Body of pancreas (tissue), 4 donors: ENCODE results near the gene UBAP2. TPM values are rescaled to one million over a fixed set of nuclear protein-coding genes. Genes with fewer than 3 reads are reported as not detected.
"Not testable (repeated sequence)": the region's sequence is repeated elsewhere in the genome, so short reads cannot be mapped to it uniquely, and the experiment has no call there.

ENCODE experiments used
- ATAC-seq: fragments of 150-250 bp; one replicate; pipeline ENCODE4 v1.9.1; 2016
- DNase-seq, 4 donors: peaks; one replicate each; pipeline ENCODE4 v3.0.0-alpha.2; 2019
- H3K27ac ChIP-seq, 4 donors: fragments of 200-600 bp; sonication (generic); 1 replicate in 3 of 4; 2 replicates in 1 of 4; pipeline versions ENCODE4 v1.5.1 to v1.6.1; 2016 to 2019; ENCODE audit warnings: mild to moderate bottlenecking in 1 of 4, mixed read lengths in 1 of 4, moderate library complexity in 1 of 4
- H3K27me3 ChIP-seq, 2 donors: fragments of 200-600 bp; sonication (generic); one replicate each; pipeline ENCODE4 v1.6.0; 2016; ENCODE audit warnings: mild to moderate bottlenecking in 1 of 2
- H3K36me3 ChIP-seq, 2 donors: fragments of 200-600 bp; sonication (generic); replicated peaks in 1 of 2; 2 replicates each; pipeline ENCODE4 v1.5.1; 2016; ENCODE audit warnings: low read depth in 2 of 2; ENCODE audit not compliant: insufficient read depth in 1 of 2
- H3K4me1 ChIP-seq: fragments of 200-600 bp; sonication (generic); one replicate; pipeline ENCODE4 v1.6.0; 2016
- H3K4me3 ChIP-seq, 2 donors: fragments of 200-600 bp; sonication (generic); 1 replicate in 1 of 2; 2 replicates in 1 of 2; pipeline ENCODE4 v1.5.1; 2016 to 2019
- H3K9me3 ChIP-seq, 3 donors: fragments of 200-600 bp; sonication (generic); 1 replicate in 2 of 3; 2 replicates in 1 of 3; pipeline ENCODE4 v1.5.1; 2016
- POLR2A ChIP-seq, 3 donors: fragments of 450-650 bp; IDR thresholded peaks; one replicate each; pipeline ENCODE4 v1.6.1; 2016; ENCODE audit warnings: antibody characterized with exemption in 3 of 3, mild to moderate bottlenecking in 2 of 3
- WGBS, 2 donors: methylation state at CpG; one replicate each; pipeline ENCODE4 v1.1.5; 2017; 5-methylcytosine and 5-hydroxymethylcytosine counted together
- intact Hi-C: fragments of 100-400 bp; cut with DNase I; formaldehyde crosslinking; loops from one replicate; pipeline ENCODE4 v1.15.1; 2023
- total RNA-seq, 2 donors: library from RNA; depleted of rRNA; stranded (reverse); fragments of >200 nt; gene quantifications; one replicate each; pipeline ENCODE4 v1.1.0, GENCODE V29; 2016
- TF ChIP-seq, protein P1 (sequence below), 7 experiments: fragments of 450-650 bp in 4 of 7; fragments of 200-600 bp in 3 of 7; sonication (generic) in 3 of 7; IDR thresholded peaks; one replicate each; pipeline ENCODE4 v1.5.1; 2016 to 2019; ENCODE audit warnings: antibody characterized with exemption in 7 of 7

Gene UBAP2
- total RNA-seq, 2 donors from 2014 or later, result 14.2 to 15.3 TPM

DNA sequence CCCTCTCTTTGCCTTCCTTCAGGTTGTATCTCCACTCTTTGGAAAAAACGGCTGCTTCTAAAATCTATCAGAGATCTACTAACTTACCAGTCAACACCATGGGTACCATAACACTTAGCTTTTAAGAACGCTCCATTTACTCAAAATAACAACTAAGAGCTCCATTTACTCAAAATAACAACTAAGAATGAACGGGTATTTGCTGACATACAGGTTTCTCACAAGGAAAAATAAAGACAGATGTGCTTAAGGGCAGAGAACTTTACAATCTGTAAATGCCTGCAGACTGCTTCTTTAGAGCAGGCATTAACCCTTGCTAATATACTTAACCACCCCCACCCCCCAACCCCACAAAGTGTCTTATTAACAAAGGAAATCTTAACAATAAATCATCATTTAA lies 2.8 kb downstream of the UBAP2 start:
- ATAC-seq (no peak), DNase-seq (no peak)
- intact Hi-C loops, result no loop called here
- no peaks in the 10 kb centered on the region for H3K36me3 ChIP-seq
- no peak overlapping the region for H3K4me3 ChIP-seq
- H3K27ac ChIP-seq, result no peak overlapping the region
- H3K4me1 ChIP-seq, result peaks cover 28% of the 10 kb centered on the region
- no peaks in the 10 kb centered on the region for H3K9me3 ChIP-seq
- TF ChIP-seq POLR2A (IDR thresholded peaks at IDR 0.05), result no peak
- TF ChIP-seq, protein P1, sequence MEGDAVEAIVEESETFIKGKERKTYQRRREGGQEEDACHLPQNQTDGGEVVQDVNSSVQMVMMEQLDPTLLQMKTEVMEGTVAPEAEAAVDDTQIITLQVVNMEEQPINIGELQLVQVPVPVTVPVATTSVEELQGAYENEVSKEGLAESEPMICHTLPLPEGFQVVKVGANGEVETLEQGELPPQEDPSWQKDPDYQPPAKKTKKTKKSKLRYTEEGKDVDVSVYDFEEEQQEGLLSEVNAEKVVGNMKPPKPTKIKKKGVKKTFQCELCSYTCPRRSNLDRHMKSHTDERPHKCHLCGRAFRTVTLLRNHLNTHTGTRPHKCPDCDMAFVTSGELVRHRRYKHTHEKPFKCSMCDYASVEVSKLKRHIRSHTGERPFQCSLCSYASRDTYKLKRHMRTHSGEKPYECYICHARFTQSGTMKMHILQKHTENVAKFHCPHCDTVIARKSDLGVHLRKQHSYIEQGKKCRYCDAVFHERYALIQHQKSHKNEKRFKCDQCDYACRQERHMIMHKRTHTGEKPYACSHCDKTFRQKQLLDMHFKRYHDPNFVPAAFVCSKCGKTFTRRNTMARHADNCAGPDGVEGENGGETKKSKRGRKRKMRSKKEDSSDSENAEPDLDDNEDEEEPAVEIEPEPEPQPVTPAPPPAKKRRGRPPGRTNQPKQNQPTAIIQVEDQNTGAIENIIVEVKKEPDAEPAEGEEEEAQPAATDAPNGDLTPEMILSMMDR (IDR thresholded peaks at IDR 0.05), result no peak
- no peaks in the 10 kb centered on the region for H3K27me3 ChIP-seq
- 61 to 64% methylated on average over 3 of the region's 3 CpGs for WGBS, 2 donors

DNA sequence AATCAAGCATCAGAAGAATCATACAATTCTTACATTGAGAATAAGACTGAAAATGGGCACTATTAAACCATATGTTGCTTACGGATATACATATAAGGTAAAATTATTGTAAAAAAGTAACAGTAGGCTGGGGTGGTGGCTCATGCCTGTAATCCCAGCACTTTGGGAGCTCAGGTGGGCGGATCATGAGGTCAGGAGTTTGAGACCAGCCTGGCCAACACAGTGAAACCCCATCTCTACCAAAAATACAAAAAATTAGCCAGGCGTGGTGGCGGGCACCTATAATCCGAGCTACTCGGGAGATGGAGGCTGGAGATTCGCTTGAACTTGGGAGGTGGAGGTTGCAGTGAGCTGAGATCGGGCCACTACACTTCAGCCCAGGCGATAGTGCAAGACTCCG lies 6.6 kb downstream of the UBAP2 start:
- H3K27ac ChIP-seq, H3K9me3 ChIP-seq, ATAC-seq, DNase-seq, intact Hi-C loops, H3K4me3 ChIP-seq, H3K27me3 ChIP-seq, H3K36me3 ChIP-seq: not testable (repeated sequence)
- H3K4me1 ChIP-seq, result peaks cover 11% of the 10 kb centered on the region
- WGBS, 2 donors, result 95 to 96% methylated on average over 10 of the region's 10 CpGs

DNA sequence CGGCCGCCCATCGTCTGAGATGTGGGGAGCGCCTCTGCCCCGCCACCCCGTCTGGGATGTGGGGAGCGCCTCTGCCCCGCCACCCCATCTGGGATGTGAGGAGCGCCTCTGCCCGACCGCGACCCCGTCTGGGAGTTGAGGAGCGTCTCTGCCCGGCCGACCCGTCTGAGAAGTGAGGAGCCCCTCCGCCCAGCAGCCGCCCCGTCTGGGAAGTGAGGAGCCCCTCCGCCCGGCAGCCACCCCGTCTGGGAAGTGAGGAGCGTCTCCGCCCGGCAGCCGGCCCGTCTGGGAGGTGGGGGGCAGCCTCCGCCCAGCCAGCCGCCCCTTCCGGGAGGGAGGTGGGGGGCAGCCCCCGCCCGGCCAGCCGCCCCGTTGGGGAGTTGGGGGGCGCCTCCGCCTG lies 9.8 kb downstream of the UBAP2 start:
- WGBS, 2 donors, result 97% methylated on average over 23 of the region's 37 CpGs; no CpG with 5 or more reads in 1 of the 2 donors
- ATAC-seq, H3K27me3 ChIP-seq, H3K9me3 ChIP-seq, H3K4me3 ChIP-seq, H3K4me1 ChIP-seq, H3K27ac ChIP-seq, H3K36me3 ChIP-seq, DNase-seq, intact Hi-C loops: not testable (repeated sequence)

DNA sequence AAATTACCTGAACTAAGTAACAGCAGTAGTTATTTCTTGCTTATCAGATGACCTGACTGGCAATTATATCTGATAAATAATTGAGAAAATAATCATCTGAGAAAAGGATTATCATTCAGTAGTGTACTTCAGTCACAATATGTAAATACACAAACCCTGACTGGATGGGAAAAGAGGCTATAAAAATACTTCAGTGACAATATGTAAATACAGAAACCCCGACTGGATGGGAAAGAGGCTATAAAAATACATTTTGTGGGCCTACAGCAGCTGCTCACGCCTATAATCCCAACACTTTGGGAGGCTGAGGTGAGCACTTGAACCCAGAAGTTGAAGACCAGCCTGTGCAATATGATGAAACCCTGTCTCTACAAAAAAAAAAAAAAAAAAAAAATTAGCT lies 11.1 kb downstream of the UBAP2 start:
- 58 to 70% methylated on average over 2 of the region's 2 CpGs for WGBS, 2 donors

DNA sequence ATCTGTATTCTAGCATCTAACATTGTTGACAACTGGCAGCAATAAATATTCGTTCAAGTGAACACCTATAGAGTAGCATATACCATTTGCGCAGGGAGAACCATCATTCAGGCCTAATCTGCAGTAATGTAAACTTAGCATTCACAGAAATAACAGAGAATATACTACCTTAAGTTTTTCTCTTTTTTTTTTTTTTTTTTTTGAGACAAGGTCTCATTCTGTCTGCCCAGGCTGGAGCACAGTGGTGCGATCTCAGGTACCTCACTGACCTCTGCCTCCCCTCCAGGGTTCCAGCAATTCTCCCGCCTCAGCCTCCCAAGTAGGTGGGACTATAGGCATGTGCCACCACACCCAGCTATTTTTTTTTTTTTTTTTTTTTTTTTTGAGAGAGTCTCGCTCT lies 12.1 kb downstream of the UBAP2 start:
- H3K4me3 ChIP-seq, result no peak overlapping the region
- no peak for DNase-seq
- H3K4me1 ChIP-seq, result no peaks in the 10 kb centered on the region
- no peaks in the 10 kb centered on the region for H3K36me3 ChIP-seq
- intact Hi-C loops, result no loop called here
- no peaks in the 10 kb centered on the region for H3K9me3 ChIP-seq
- TF ChIP-seq, protein P1 (IDR thresholded peaks at IDR 0.05), result no peak
- no peak for TF ChIP-seq POLR2A (IDR thresholded peaks at IDR 0.05)
- WGBS, 2 donors, result 90 to 99% methylated on average over 4 to 5 of the region's 5 CpGs
- H3K27ac ChIP-seq, result no peak overlapping the region
- ATAC-seq, result no peak
- H3K27me3 ChIP-seq, result no peaks in the 10 kb centered on the region

More for the DNA sequence above, 11.1 kb downstream of the UBAP2 start:
- Histone ChIP-seq H3K9me3 (no peaks in the 10 kb centered on the region), H3K36me3 (no peaks in the 10 kb centered on the region), H3K27me3 (no peaks in the 10 kb centered on the region), H3K27ac (no peak overlapping the region), H3K4me1 (no peaks in the 10 kb centered on the region), H3K4me3 (no peak overlapping the region)
- no peak for ATAC-seq
- intact Hi-C loops, result no loop called here
- no peak for DNase-seq
- TF ChIP-seq, protein P1 (IDR thresholded peaks at IDR 0.05), result no peak
- TF ChIP-seq POLR2A (IDR thresholded peaks at IDR 0.05), result no peak

DNA sequence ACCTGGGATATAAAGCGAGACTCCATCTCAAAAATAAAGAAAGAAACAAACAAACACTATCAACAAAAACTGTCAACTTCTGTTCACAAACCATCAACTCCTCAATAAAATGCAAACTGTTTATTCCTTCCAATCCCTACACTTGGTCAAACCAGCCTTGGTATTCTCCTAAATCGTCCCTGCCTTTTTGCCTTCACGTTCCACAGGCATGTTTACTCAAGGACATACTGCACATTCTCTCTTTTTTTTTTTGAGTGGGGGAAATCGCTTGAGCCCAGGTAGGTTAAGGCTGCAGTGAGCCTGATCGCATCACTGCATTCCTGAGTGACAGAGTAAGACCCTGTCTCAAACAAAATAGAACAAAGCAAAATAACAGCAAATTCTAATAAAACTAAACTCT lies 13.0 kb downstream of the UBAP2 start:
- ATAC-seq, result no peak

More for the DNA sequence above, 13.0 kb downstream of the UBAP2 start:
- H3K4me3 ChIP-seq, result no peak overlapping the region
- intact Hi-C loops, result no loop called here
- DNase-seq, result no peak
- no peaks in the 10 kb centered on the region for H3K9me3 ChIP-seq
- WGBS, 2 donors, result 57 to 61% methylated on average over 5 of the region's 5 CpGs
- TF ChIP-seq, protein P1 (IDR thresholded peaks at IDR 0.05), result no peak
- H3K4me1 ChIP-seq, result no peaks in the 10 kb centered on the region
- H3K27me3 ChIP-seq, result no peaks in the 10 kb centered on the region
- H3K27ac ChIP-seq, result no peak overlapping the region
- H3K36me3 ChIP-seq, result no peaks in the 10 kb centered on the region
